ENCODE results near the gene RER1.

The RER1 gene

DNA sequence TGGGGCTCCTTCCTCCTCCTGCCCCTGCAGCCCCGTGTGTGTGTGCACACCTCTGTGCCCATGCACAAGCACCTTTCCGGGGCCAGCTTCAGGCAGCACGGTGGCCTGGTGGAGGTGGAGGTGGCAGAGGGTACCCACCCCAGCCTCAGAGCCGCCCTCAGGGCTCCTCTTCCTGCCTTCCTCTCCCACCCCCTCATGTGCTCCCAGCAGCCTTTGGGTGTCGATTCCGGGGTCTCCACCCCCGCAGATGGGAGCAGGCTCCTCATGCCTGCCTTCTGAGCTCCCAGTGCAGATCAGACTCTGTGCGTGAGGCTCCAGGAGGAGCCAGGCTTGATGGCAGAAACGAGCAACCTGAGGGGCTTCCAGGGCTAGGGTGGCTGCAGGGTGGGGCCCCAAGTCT, 55.2 kb downstream of the RER1 start:
- Histone ChIP-seq H3K4me3 (no peak overlapping the region), H3K36me3 (no peaks in the 10 kb centered on the region), H3K4me1 (peaks cover 0 to 6% (median 3%) of the 10 kb centered on the region in 4 donors), H3K27me3 (peaks cover 0 to 97% of the 10 kb centered on the region in 2 donors), H3K27ac (no peak overlapping the region), H3K9me3 (no peaks in the 10 kb centered on the region)
- TF ChIP-seq, protein P1, sequence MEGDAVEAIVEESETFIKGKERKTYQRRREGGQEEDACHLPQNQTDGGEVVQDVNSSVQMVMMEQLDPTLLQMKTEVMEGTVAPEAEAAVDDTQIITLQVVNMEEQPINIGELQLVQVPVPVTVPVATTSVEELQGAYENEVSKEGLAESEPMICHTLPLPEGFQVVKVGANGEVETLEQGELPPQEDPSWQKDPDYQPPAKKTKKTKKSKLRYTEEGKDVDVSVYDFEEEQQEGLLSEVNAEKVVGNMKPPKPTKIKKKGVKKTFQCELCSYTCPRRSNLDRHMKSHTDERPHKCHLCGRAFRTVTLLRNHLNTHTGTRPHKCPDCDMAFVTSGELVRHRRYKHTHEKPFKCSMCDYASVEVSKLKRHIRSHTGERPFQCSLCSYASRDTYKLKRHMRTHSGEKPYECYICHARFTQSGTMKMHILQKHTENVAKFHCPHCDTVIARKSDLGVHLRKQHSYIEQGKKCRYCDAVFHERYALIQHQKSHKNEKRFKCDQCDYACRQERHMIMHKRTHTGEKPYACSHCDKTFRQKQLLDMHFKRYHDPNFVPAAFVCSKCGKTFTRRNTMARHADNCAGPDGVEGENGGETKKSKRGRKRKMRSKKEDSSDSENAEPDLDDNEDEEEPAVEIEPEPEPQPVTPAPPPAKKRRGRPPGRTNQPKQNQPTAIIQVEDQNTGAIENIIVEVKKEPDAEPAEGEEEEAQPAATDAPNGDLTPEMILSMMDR (IDR thresholded peaks at IDR 0.05), result no peak
- intact Hi-C loops (cut with DNase I; ENCODE audit: low total_unique reads), result no loop called here
- no peak for DNase-seq

DNA sequence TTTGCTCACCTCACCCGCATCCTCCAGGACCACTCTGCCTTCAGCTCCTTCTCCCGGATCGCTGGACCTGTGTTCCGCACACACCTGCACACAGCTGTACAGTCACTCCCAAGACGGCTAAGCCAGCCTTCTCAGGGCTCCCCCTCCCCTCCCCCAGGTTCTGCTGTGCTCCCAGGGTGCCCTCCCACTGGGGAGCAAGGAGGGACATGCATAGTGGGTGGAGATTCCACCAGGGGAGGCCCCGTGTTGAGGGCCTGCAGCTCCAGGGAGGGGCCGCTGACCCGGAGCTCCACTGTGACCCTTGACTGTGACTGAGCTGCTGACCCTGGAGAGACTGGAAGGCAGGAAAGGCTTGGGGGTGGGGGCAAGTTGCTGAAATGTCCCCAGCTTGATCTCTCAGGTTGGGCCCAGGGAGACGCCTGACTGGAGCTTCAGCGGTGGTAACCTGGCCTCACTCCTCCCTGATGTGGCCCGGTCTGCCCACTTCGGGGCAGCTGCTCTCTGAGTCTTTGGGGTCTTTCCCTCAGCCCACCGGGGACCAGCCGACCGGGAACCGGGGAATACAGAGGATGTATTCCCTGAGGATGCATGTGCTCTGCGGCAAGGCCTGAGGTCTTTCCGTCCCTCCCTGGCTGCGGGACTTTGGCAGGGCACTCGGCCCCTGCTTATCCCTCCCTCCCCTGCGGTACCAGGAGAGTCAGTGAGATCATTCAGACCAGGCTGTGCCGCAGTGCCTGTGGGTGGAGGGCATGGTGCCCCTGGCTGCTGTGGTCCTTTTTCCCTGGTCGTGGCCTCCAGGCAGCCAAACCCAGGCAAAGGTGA, 55.8 kb downstream of the RER1 start:
- H3K4me1 ChIP-seq, result peaks cover 0 to 6% (median 3%) of the 10 kb centered on the region in 4 donors
- no peak overlapping the region for H3K4me3 ChIP-seq
- no peak overlapping the region for H3K27ac ChIP-seq
- peaks cover 0 to 97% of the 10 kb centered on the region in 2 donors for H3K27me3 ChIP-seq
- intact Hi-C loops (cut with DNase I; ENCODE audit: low total_unique reads), result no loop called here
- TF ChIP-seq, protein P1 (IDR thresholded peaks at IDR 0.05), result no peak
- no peaks in the 10 kb centered on the region for H3K36me3 ChIP-seq
- no peaks in the 10 kb centered on the region for H3K9me3 ChIP-seq
- DNase-seq, result no peak

DNA sequence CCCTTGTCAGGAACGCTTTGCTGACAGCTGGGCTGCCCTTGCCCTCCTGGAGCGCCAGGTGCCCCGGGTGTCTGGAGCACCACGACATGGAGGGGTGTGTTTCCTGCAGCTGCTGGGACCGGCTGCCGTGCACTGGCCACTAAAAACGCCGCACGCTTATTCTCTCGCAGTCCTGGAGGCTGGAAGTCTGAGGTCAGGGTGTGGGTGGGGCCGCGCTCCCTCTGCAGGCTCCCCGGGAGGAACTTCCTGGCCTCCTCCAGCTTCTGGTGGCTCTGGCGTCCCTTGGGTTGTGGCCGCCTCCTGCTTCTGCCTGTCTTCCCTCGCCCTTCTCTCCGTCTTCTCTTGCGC, 56.4 kb downstream of the RER1 start:
- no peaks in the 10 kb centered on the region for H3K36me3 ChIP-seq
- H3K4me1 ChIP-seq, result peaks cover 0 to 4% (median 2%) of the 10 kb centered on the region in 4 donors
- H3K4me3 ChIP-seq, result no peak overlapping the region
- DNase-seq, result no peak
- intact Hi-C loops (cut with DNase I; ENCODE audit: low total_unique reads), result no loop called here
- TF ChIP-seq, protein P1 (IDR thresholded peaks at IDR 0.05), result no peak
- H3K27ac ChIP-seq, result no peak overlapping the region
- H3K27me3 ChIP-seq, result peaks cover 0 to 97% of the 10 kb centered on the region in 2 donors
- no peaks in the 10 kb centered on the region for H3K9me3 ChIP-seq

DNA sequence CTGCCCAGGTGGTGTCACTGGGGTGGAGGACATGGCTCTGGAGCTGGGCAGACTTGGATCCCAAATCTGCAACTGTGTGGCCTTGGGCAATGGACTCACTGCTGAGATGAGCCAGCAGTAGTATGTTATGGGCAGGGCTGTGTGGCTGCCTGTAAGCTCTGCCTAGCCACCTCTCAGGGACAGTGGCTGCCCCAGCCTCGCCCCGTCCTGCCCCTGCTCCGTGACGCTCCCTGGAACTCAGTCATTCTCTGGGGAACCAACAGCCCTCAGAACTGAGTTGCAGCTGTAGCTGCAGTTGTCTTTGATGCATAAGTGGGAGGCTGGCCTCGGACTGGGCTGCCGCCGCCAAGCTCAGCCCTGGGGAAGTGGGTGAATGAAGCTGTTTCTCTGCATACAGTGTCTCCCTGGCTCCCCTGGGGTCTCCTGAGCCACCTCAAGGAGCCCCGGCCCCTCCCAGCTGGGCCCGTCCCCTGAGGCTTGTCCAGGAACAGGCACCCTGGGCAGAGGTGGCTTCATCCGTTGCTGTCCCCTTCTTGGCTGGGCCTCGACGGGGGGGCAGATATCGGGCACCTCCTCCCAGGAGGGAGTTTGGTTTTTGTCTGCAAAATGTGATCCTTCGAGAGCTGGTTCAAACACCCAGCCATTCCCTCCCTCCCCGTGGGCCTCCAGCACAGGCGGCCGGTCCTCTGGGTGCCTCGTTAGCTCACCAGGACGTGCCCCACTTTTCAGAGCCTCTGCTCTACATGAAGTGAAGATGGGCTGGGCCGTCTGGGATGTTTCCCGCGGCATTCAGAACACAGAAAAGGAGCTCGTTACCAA, 58.2 kb downstream of the RER1 start:
- H3K36me3 ChIP-seq, result no peaks in the 10 kb centered on the region
- no peaks in the 10 kb centered on the region for H3K4me1 ChIP-seq
- intact Hi-C loops (cut with DNase I; ENCODE audit: low total_unique reads), result no loop called here
- no peak overlapping the region for H3K4me3 ChIP-seq
- H3K9me3 ChIP-seq, result no peaks in the 10 kb centered on the region
- DNase-seq, result no peak
- H3K27me3 ChIP-seq, result peaks cover 0 to 97% of the 10 kb centered on the region in 2 donors
- TF ChIP-seq, protein P1 (IDR thresholded peaks at IDR 0.05), result no peak
- no peak overlapping the region for H3K27ac ChIP-seq

DNA sequence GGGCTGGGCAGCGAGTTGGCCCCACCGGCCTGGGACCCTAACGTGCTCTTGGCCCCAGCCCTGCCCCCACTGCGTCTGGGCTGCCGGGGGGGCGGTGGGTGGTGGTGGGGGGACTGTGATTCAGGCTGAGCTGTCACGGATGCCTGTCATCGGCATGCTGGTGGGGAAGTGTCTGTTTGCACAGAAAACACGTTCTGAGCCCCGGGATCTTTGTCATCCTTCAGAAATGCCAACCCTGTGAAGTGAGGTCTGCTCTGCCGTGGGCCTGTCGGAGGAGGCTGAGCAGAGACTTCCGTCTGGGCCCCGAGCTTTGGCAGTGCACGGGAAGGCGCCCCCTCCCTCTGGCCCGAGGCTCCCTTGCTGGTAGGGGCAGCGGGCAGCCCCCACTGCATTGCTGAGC, 60.1 kb downstream of the RER1 start:
- Histone ChIP-seq H3K4me1 (peaks cover 0 to 6% (median 0%) of the 10 kb centered on the region in 4 donors), H3K27ac (no peak overlapping the region), H3K36me3 (no peaks in the 10 kb centered on the region), H3K27me3 (peaks cover 0 to 97% of the 10 kb centered on the region in 2 donors), H3K4me3 (no peak overlapping the region), H3K9me3 (no peaks in the 10 kb centered on the region)
- intact Hi-C loops (cut with DNase I; ENCODE audit: low total_unique reads), result no loop called here
- TF ChIP-seq, protein P1 (IDR thresholded peaks at IDR 0.05), result no peak
- DNase-seq, result no peak
